GM21576 (cell line): Measurements from ENCODE around the gene ABO.
"Not testable (repeated sequence)": the region's sequence is repeated elsewhere in the genome, so short reads cannot be mapped to it uniquely, and the experiment has no call there.

Experiments
- ATAC-seq: cut with Tn5 transposase; IDR thresholded peaks from one replicate; pipeline ENCODE4 v1.9.1; 2021; ENCODE audit warnings: mild to moderate bottlenecking, moderate library complexity; ENCODE audit not compliant: unreplicated experiment

Gene ABO

GRCh38 chr9:133275105-133276000 is at the start of gene ABO:
TSS of gene ABO (minus strand) at chr9:133275201.
- ATAC-seq: no peak

GRCh38 chr9:133323991-133324703 is 49.1 kb upstream of the ABO start:
- ATAC-seq: no peak

- ATAC-seq: no peak
These were observed 48.2 kb upstream of the ABO start for GRCh38 chr9:133323211-133323610.

GRCh38 chr9:133322701-133323100 is 47.7 kb upstream of the ABO start:
- no peak for ATAC-seq

GRCh38 chr9:133321411-133321935 is 46.5 kb upstream of the ABO start:
- no peak for ATAC-seq

- no peak for ATAC-seq
These were observed 45.5 kb upstream of the ABO start for GRCh38 chr9:133320421-133320881.

- ATAC-seq: not testable (repeated sequence)
These were observed 42.5 kb upstream of the ABO start for GRCh38 chr9:133317551-133317950.

GRCh38 chr9:133315997-133316396 is 41.0 kb upstream of the ABO start:
- ATAC-seq: no peak

- ATAC-seq: no peak
These were observed 34.6 kb upstream of the ABO start for GRCh38 chr9:133309608-133310007.

- no peak for ATAC-seq
These were observed 32.3 kb upstream of the ABO start for GRCh38 chr9:133307301-133307700.

GRCh38 chr9:133306242-133307204 is 31.5 kb upstream of the ABO start:
- no peak for ATAC-seq

- no peak for ATAC-seq
These were observed 30.7 kb upstream of the ABO start for GRCh38 chr9:133305731-133306130.

- no peak for ATAC-seq
These were observed 29.7 kb upstream of the ABO start for GRCh38 chr9:133304477-133305377.

- ATAC-seq: no peak
These were observed 29.1 kb upstream of the ABO start for GRCh38 chr9:133304158-133304470.

- ATAC-seq: no peak
These were observed 28.5 kb upstream of the ABO start for GRCh38 chr9:133303266-133304157.

GRCh38 chr9:133301253-133302230 is 26.5 kb upstream of the ABO start:
- ATAC-seq: no peak

GRCh38 chr9:133299996-133300395 is 25.0 kb upstream of the ABO start:
- not testable (repeated sequence) for ATAC-seq

GRCh38 chr9:133294257-133294656 is 19.3 kb upstream of the ABO start:
- ATAC-seq: no peak
